Liver (tissue), 3 donors: ENCODE measurements around the gene NYAP2.

Experiments used
- CTCF ChIP-seq: fragments of 150-350 bp; IDR thresholded peaks from 2 replicates; pipeline ENCODE4 v1.5.1; 2017; ENCODE audit warnings: improper control_type of control experiment, low read depth, low read length; ENCODE audit not compliant: missing input control
- EGR1 ChIP-seq, 2 donors: IDR thresholded peaks; 2 replicates each; pipeline ENCODE4 v1.6.1; 2016 to 2018; ENCODE audit warnings: antibody characterized with exemption in 2 of 2, low read depth in 2 of 2
- FOXA2 ChIP-seq: IDR thresholded peaks from 2 replicates; pipeline ENCODE4 v1.6.1; 2016; ENCODE audit warnings: antibody characterized with exemption
- GABPA ChIP-seq, 2 donors: IDR thresholded peaks in 1 of 2; conservative IDR thresholded peaks in 1 of 2; 2 replicates each; pipeline ENCODE4 v1.6.1; 2016; ENCODE audit warnings: antibody characterized with exemption in 2 of 2, mild to moderate bottlenecking in 1 of 2, moderate library complexity in 1 of 2
- JUND ChIP-seq, 2 donors: IDR thresholded peaks; 2 replicates each; pipeline ENCODE4 v1.6.1; 2016; ENCODE audit warnings: antibody characterized with exemption in 2 of 2
- MAX ChIP-seq: IDR thresholded peaks from 2 replicates; pipeline ENCODE4 v1.6.1; 2016; ENCODE audit warnings: antibody characterized with exemption
- REST ChIP-seq: IDR thresholded peaks from 2 replicates; pipeline ENCODE4 v1.6.1; 2016; ENCODE audit warnings: antibody characterized with exemption, mild to moderate bottlenecking
- RXRA ChIP-seq, 2 donors: IDR thresholded peaks; 2 replicates each; pipeline ENCODE4 v1.6.1; 2017 to 2018; ENCODE audit warnings: antibody characterized with exemption in 2 of 2, mild to moderate bottlenecking in 1 of 2
- TAF1 ChIP-seq: conservative IDR thresholded peaks from 2 replicates; pipeline ENCODE4 v1.6.1; 2016; ENCODE audit warnings: antibody characterized with exemption, mild to moderate bottlenecking
- YY1 ChIP-seq: IDR thresholded peaks from 2 replicates; pipeline ENCODE4 v1.6.1; 2016; ENCODE audit warnings: antibody characterized with exemption, mild to moderate bottlenecking
- donor health status: healthy.
- donor health status: healthy.

- TF ChIP-seq GABPA (IDR thresholded peaks at IDR 0.05 in 1 of 2, conservative IDR thresholded peaks at IDR 0.05 in 1 of 2) (no peak), CTCF (no peak), FOXA2 (no peak), RXRA (IDR thresholded peaks at IDR 0.05) (no peak), YY1 (no peak), TAF1 (no peak), REST (no peak), EGR1 (IDR thresholded peaks at IDR 0.05; ENCODE audit: low read depth in 2 of 2) (no peak), MAX (no peak), JUND (IDR thresholded peaks at IDR 0.05) (no peak)
Measured at GRCh38 chr2:225584796-225585195, 185.3 kb downstream of the NYAP2 start.
